ENCODE measurements around the gene CASZ1.

Gene CASZ1

DNA sequence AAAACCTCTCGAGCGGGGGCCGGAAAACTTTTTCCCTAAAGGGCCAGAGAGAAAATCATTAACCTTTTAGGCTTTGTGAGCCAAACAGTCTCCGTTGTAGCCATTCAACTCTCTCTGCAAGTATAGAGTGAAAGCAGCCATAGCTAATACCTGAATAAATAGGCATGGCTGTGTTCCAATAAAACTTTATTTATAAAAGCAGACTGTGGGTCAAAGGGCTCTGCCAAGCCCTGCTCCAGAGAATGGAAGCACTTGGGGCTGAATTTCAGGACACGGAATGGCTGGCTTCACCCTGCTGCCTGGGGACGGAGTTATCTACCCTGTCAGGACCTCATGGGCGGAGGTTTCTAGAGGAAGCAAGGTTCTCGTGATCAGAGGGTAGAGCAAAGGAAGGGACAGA is 92.7 kb downstream of the CASZ1 start:
- no peak for DNase-seq

DNA sequence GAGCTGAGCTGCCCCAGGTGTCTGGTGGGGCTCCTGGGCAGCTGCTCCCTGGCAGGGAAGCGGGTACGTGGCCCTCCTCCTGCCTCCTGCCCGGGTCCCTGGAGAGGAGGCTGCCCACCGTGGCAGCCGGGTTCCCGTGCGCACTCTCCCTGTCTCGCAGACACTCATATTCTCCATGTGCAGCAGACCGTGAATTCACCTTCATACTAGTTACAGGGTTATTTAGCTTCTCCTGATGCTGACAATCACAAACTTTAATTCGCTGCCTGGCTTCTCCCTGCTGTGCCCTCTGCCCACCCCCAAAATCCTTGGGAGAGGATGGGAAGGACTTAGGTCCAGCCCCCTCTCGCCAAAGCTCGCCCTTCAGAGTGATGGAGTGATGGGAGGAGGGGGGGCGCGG is 95.3 kb downstream of the CASZ1 start:
- DNase-seq = no peak

DNA sequence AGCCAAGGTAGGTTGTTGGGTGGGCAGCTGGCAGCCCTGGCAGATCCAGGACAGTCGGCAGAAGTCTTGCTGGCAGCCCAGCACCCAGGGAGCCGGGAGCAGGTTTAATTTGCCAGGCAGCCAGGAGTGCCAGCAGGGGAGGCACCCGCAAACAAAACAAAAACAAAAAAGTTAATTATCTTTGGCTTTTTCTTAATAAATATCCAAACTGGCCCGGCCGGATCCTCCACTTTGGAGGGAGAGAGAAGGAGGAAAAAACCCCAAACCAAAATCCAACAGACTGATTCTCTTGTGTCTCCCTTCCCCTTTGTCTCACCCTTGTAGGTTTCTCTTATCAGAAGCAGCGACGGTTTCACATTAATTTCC is 97.0 kb downstream of the CASZ1 start:
- no peak for DNase-seq

DNA sequence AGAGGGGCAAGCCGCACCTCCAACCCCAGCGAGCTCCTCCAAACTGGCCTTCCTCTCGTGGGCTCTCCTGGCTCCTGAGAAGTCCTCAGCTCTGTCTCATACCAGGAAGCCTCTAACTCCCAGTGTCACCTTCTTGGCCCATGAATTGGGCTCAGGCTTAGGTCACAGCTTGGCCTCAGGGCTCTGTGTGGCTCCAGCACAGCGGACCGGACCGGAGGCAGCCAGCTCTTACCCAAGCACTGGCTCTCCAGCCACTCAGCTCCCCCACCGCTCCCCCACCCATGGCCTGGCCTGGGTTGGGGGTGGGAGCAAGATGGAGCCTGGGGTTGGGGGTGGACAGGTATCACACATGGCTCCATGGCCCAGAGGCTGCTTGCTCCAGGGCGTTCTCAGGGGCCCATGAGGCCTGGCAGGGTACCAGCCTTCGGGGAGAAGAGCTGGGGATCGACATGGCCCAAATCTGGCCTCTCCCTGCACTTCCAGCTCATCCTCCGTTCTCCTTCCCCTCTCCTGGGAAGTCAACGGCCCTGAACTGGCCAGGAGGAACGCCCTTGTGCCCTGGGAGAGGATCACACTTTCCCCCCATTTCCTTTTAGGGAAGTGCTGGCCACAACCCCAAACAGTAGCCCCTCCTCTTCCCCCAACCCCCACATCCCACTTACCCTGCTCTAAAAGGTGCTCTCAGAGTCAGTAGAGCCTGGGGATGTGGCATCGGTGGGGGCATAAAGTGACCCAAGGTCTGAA is 97.5 kb downstream of the CASZ1 start:
- no peak for DNase-seq

DNA sequence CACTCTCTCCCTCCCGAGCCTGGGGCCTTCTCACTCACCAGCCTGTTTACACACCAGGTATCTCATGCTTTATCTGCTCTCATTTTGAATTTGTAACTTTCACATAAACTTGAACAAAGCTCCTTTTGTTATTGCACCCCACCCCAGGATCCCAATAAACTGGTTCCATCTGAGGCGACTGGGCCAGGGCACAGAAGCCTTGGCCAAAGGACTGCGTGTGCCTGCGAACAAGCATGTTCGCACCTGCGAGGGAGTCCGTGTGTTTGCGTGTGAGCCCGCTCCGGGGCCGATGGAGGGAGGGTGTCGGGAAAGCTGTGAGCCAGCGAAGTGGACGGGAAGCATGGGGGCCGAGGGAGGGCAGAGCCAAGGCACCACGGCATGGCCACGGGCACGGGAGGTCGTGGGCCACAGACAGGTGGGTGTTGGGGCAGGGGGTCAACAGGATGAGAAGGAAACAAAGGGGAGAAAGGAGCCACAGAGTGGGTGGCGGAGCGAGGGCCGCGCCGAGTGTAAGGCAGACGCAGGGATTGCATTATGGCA is 98.8 kb downstream of the CASZ1 start:
- DNase-seq = no peak

DNA sequence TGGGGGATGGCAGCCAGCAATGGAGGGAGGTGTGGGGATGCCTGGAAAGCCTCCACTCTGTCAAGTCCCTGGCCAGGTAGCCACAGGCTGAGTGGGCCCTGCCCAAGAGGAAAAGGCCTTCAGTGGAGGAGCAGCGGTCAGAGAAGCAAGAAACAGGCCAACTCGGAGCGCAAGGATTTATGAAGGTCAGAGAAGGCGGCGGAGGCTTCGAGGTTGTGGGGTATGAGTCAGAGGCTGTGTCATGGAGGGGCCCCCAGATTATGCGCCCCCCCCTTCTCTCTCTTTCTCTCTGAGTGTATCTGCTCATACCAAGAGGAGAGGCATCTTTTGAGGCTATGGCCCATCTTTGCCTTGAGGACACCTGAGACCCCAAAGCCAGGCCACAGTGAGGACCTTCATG is 99.5 kb downstream of the CASZ1 start:
- DNase-seq = no peak

DNA sequence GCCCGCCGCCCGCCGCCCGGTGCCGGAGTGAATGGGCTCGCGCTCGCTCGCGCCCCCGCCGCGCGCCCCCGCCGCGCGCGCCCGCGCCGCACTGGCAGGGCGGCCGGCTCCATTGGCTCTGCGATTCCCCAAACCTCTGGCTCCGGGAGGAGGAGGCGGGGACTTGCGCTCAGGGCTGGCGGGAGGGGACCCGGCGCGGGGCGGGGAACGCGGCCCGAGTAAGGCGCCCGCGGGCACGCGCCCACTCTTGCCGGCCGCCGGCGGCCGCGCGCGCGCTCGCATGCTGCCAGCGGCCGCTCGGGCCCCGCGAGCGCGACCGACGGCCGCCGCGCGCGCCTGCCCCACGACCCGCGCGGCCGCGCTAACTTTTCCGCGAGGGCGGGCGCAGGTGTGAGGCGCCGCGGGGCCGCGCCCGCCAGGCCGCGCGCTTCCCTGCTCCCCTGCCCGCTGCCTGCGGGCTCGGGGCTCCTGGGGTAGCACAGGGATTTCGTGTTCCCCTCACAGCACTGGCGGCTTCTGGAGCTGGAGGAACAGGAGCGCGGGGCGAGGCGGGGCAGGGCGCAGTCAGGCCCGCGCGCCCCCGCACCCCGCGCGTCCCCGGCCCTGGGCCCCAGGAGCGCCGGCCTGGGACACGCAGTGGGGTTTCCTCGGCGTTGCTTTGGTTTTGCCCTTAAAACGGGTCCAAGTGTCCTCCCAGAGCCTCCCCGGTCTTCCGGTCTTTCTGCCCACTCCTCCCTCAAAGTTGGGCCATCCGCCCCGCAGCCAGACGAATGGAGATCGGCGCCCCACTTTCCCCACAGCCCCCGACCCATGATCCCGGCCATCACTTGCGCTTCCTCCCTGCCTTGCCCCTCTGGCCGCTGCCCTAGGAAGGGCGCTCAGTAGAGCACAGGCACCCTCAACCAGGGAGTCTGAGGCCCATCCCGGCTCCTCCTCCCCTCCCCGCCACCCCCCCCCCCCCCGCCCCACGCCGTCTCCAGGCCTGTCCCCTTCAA is 101.5 kb downstream of the CASZ1 start:
- DNase-seq = peak; percentile 45

DNA sequence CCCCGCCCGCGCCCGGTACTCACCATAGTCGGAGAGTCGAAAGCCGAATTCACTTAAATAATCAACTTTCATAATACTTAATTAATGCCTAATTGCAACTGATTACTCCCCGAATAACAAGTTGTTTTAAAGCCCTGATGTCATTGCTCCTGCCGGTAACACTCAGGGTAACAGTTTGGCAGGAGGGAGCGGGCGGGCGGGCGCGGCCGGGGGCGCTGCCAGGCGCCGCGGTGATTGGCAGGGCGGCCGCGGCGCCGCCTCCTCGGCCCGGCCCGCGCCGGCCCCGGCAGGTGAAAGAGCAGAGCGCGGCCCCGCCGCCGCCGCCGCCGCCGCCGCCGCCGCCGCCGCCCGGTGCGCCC is 102.2 kb downstream of the CASZ1 start:
- DNase-seq = no peak

DNA sequence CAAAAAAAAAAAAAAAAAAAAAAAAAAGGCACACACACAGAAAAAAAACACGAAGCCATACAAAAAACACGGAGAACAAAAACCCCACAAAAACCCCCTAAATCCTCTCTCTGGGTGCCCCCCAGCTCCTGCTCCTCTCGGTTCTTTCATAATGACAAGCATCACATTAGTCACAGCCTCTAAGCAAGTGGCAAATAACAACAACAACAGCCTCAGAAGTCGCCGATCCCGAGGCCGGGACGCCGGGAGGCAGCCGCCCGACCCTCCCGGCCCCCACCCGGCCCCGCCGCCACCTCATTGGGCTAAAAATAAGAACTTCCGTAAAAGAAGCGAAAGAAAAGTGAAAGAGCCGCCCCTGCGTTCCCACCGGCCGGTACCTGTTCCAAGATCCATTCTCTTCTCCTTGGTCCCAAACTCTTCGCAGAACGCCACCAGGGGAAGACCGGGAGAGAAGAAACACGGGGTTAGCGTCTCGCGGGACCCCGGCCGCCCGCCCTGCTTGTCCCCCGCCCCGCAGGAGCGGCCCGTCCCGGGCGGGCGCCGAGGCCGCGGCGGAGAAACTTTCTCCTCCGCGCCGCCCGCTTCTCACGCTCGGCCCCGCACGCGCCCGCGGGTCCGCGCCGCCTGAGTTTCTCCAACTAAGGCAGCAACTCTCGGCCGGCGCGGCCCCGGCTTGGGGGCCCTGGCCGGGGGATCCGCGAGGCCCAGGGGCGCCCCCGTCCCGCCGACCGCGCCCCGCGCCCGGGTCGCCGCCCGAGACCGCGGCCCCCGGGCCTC is 102.8 kb downstream of the CASZ1 start:
- no peak for DNase-seq

DNA sequence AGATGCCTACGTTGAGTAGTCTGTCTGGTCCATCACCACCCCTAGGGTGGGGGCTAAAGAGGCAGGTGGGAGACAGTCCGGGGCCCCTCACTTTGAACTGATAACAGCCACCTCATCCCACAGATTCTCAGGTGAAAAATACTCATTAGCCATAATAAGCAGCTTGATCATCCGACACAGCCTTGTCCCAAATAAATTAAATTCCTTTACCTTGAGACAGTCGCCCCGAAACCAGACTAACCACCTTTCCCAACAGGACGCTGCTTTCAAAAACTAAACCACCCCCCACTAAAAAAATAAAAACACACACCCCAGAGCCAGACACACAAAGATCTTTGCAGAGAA is 103.3 kb downstream of the CASZ1 start:
- no peak for DNase-seq

DNA sequence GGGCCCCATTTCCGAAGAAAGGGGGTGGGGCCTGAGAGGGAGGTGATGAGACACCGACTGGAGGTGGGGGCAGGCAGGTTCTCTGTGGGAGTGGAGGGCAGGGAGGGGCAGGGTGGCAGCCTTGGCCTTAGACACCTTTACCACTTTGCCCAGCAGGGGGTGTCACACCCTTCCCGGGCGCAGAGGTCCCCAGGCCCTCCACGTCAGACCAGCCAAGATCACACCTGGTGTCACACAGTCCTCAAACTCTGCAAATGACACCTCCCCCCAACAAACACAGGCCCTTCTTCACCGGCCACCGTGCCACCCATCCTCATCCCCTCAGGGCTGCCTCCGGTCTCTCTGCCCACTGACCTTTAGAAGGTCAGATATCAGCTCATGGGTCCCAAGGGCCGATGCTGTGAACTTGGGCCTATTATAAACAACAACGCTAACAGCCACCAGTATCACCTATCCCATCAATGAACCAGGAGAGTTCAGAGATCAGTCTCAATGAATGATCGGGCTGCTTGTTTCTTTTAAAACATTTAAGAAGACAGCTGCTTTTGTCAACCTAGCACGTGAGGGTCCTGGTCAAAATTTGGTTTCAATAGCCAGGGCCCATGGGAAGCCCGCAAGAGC is 103.9 kb downstream of the CASZ1 start:
- DNase-seq = peak; percentile 30

DNA sequence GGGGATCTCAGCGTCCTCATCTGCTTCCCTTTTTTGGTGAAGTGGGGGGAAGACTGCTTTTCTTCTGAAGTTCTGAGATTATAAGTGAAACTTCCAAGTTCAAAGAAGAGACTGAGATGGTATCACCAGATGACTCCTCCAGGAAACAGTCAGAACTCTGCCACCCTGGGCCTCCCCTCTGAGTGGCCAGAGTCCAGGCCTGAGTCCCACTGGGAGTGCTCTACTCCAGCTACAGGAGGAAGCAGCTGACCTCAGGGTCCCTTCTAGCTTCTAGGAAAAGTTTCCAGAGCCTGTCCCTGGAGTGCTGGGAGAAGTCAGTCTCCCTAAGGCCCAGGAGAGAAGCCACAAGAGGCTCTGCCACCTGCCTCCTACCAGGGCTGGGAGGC is 104.7 kb downstream of the CASZ1 start:
- no peak for DNase-seq

DNA sequence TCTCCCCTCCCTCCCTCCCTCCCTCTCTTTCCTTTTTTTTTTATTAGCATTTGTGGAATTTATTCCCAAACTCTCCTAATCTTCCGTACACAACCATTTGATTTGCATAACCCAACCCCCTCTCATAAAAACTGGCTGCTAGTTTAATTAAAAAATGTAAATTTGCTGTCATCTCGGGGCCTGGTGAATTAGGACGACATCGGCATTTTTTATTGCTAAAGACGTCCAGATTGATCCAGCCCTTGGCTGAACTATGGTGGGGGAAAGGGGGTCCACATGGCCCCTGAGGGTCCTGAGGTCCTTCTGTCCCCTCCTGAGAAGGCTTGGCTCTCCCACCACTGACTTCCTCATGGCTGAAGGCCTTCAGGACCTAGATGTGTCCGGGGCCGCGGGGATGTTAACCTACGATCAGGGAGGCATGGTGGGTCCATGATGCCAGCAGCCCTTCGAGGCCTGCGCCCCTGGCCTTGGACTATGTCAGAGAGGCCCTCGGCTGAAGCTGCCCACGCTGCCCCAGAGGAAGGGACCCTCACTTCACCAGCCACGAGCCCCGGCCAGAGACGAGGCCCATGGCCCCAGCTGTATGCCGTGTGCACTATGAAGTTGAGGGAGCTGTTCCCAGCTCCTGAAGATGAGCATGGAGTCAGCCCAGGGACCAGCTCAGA is 105.2 kb downstream of the CASZ1 start:
- DNase-seq = no peak

DNA sequence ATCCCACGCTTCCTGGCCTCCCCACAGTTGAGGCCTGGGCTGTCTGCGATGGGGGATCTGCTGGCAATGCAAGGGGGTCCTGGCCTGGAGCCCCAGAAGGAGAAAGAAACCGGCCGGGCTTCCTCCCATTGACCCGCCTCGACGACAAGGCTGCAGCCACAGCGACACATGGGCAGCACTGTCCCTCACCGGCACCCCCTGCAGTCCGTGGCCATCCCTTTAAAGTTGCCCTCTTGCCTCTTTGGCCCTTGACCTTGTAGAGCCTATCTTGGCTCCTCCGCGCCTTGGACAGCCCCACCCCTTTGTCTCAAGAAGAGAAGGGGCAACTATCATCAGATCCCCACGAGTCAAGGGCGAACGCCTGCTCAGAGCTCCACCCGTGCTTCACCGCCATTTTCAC is 106.0 kb downstream of the CASZ1 start:
- DNase-seq = no peak

DNA sequence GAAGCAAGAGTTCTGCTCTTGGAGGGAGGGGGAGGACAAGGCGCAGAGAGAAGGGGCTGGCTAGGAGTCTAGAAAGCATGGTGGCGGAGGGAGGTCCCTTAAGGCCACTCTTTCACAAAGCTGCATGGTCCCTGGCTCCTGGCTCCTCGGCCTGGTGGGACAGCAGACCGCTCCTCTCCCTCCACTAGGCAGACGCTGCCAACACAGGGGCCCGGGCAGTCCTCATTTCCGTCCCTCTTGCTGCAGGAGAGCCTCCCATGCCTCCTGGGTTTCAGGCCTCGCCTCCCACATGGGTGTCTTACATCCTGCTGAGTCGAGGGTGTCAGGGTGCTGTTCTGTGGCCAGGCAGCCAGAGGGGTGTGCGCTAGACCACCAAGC is 108.0 kb downstream of the CASZ1 start:
- DNase-seq = no peak

DNA sequence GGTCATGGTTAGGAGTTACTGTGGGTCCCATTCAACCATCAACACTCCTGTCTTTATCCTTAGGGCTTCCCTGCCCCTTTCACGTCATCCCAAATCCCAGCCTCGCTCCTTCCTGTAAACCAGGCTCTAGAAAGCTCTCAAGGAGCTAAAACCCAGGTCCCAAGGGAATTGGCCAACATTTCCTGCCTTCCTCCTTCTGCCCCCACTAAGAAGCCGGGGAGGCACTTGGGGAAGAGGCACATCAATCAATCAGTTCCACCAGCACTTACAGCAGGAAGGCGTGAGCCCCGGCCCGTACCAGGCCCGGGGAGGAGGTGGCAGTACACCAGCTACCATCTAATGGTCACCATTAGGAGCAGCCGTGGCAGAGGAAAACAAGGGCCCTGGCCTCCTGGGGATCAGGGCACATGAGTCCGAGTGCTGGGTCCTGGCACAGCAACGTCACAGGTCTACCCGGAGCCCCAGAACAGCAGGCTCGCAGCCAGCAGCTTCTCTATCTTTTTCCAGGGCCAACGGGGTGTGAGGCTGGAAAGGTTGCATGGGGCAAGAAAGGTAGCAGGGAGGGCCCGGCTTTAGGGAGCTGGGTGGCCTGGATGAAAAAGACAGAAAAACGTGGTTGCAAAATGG is 108.6 kb downstream of the CASZ1 start:
- no peak for DNase-seq

DNA sequence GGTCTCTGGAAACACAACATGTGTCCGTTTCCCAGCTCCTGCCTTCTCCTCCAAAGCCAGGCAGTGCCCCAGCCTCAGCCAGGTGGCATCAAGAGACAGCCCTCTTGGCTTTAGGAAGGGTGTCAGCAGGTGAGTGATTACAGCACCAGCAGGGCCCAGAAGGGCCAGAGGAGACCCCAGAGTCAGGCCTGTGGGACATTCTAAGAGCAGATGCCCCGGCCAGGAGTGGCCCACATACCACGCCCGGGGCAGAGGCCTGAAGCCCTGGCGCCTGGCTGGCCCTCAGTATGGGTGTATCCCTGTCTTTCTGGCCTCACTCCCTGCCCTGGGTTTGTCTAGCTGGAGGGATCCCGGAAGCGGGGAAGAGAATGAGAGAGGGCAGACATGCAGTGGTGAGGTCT is 109.2 kb downstream of the CASZ1 start:
- DNase-seq = no peak

DNA sequence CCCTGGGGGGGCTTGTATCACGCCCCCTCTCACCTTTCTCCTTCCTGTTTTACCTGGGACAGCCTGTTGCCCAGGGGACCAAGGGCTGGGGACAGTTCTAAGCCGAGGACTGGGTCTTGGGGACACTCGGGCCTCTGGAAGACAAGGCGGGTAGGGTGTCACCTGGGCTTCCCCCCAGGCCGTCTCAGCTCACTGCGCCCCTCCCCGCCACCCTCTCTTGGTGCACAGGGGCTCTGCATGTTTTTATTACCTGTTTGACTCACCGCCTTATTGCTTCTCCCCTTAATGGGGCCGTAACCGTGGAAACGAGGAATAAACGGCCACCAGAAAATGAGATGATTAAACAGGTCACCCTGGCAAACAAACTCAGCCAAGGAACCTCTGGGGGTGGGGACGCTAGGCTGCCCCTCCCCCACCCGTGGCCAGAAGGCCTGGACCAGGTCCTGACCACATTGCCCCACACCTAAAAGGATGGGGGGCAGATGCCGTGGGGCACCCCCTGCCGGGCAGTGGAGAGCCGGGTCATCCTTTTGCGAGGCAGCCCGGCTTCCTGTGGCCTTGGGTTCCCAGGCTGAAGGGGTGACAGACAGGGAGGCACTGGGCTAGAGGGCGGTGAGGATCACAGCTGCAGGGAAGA is 109.9 kb downstream of the CASZ1 start:
- no peak for DNase-seq

DNA sequence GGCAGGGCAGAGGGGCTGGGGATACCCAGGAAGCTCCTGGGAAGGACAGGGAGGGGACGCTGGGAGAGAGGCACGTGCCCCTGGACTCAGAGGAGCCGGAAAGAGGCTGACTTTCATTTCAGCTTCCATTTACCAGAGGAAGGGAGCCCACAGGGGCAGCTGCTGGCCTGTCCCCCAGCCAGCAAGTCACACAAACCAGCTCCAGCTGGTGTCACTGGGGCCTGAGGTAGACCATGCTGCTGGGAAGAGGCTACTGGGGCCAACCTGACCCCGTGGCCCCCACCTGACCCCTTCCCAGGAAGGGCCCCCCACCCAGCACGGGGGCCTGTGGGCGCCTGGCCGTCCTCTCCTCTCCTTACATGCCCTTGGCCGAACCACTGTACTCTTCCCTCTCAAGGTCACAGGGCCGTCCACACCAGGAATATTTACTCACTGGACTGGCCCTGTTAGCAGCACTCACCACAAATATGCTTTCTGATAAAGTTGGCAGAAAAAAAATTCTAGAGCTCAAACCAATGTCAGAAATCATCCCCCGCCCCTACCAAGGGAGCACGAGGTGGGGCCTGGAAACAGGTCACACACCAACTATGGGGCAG is 110.5 kb downstream of the CASZ1 start:
- no peak for DNase-seq

DNA sequence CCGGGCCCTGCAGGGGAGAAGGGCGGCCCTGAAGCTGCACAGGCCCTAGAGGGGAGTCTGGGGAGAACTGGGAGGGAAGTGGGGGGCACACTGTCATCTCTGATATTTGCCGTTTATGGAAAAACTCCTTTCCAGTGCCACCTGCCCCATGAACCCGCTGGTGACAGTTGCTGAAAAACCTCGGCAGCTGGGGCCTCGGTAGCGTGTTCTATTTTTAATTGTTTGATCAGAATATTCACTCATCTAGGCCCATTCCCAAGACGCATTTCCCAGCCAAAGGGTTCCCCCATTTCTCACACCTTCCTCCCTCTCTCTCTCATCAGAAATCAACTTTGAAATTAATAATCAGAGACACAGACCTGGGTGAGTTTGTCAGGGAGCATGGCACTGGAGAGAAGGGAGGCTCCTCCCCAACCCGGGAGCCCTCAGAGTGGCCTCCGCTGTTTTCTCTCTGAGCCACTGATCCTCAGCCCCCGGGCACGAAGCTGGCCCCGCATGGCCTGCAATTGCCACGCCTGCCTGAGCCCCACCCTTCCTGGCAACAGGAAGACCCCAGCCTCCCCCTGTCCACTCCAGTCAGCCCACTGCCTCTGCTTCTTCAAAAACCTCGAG is 111.1 kb downstream of the CASZ1 start:
- no peak for DNase-seq

DNA sequence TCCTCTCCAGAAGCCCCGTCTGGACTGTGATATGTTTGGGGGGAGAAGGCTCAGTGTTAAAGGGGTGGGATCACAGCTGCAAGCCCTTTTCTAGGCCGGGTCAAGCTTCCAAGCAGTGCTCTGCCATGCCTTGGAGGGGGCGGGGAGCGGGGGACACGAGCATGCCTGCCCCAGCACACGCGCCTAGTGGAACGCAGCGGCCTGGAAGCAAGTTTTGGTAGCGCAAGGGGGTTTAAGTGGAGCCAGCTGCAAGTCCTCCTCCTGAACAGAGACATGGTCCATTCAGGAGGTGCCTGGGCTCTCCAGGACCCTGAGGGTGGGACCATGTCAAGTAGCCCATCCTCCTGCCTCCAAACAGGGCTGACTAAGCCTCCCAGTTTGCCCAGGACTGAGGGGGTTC is 112.2 kb downstream of the CASZ1 start:
- DNase-seq = no peak
